ENCODE measurements around the gene AADAT.

DNA sequence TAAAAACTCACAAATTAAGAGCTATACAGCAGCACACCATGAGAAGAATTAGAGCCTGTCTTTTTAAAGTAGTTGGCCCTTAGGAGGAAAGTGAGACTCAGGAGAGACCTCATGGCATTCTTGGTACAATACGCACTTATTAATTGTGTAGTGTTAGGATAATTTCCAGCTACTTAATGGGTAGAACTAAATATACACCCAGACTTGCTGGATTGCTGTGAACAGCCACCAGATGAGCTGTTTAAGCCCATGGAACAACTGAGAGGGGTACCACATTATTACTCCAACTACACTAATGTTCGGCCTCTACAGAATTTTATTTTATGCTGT, 77.2 kb downstream of the AADAT start:
- TF ChIP-seq, protein P1, sequence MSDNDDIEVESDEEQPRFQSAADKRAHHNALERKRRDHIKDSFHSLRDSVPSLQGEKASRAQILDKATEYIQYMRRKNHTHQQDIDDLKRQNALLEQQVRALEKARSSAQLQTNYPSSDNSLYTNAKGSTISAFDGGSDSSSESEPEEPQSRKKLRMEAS (IDR thresholded peaks at IDR 0.05) = no peak
- TF ChIP-seq NR2F2 (IDR thresholded peaks at IDR 0.05) = no peak
- no peak for TF ChIP-seq TAF1 (conservative IDR thresholded peaks at IDR 0.05)
- TF ChIP-seq, protein P2, sequence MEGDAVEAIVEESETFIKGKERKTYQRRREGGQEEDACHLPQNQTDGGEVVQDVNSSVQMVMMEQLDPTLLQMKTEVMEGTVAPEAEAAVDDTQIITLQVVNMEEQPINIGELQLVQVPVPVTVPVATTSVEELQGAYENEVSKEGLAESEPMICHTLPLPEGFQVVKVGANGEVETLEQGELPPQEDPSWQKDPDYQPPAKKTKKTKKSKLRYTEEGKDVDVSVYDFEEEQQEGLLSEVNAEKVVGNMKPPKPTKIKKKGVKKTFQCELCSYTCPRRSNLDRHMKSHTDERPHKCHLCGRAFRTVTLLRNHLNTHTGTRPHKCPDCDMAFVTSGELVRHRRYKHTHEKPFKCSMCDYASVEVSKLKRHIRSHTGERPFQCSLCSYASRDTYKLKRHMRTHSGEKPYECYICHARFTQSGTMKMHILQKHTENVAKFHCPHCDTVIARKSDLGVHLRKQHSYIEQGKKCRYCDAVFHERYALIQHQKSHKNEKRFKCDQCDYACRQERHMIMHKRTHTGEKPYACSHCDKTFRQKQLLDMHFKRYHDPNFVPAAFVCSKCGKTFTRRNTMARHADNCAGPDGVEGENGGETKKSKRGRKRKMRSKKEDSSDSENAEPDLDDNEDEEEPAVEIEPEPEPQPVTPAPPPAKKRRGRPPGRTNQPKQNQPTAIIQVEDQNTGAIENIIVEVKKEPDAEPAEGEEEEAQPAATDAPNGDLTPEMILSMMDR (IDR thresholded peaks at IDR 0.05; ENCODE audit: low read depth, low read length, missing input control) = no peak
- TF ChIP-seq, protein P3, sequence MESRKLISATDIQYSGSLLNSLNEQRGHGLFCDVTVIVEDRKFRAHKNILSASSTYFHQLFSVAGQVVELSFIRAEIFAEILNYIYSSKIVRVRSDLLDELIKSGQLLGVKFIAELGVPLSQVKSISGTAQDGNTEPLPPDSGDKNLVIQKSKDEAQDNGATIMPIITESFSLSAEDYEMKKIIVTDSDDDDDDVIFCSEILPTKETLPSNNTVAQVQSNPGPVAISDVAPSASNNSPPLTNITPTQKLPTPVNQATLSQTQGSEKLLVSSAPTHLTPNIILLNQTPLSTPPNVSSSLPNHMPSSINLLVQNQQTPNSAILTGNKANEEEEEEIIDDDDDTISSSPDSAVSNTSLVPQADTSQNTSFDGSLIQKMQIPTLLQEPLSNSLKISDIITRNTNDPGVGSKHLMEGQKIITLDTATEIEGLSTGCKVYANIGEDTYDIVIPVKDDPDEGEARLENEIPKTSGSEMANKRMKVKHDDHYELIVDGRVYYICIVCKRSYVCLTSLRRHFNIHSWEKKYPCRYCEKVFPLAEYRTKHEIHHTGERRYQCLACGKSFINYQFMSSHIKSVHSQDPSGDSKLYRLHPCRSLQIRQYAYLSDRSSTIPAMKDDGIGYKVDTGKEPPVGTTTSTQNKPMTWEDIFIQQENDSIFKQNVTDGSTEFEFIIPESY (IDR thresholded peaks at IDR 0.05) = no peak
- no peak for TF ChIP-seq RAD21 (IDR thresholded peaks at IDR 0.05)
- TF ChIP-seq EGR1 (IDR thresholded peaks at IDR 0.05; ENCODE audit: low read depth in 2 of 2) = no peak

Measured in liver (tissue), 3 donors.